HepG2 (cell line): Measurements from ENCODE around the gene EEF1AKMT3. TPM values are rescaled to one million over a fixed set of nuclear protein-coding genes. Genes with fewer than 3 reads are reported as not detected.

ENCODE experiments used
- ARHGAP35 ChIP-seq: sonication (generic); formaldehyde crosslinking; IDR thresholded peaks from 2 replicates; pipeline ENCODE4 v1.9.0; 2022; ENCODE audit warnings: mild to moderate bottlenecking, inconsistent platforms, moderate library complexity, missing genetic modification reagents, borderline replicate concordance
- CBX5 ChIP-seq: sonication (generic); formaldehyde crosslinking; IDR thresholded peaks from 2 replicates; pipeline ENCODE4 v1.4.0; 2020; ENCODE audit warnings: missing genetic modification reagents, borderline replicate concordance
- DMAP1 ChIP-seq: IDR thresholded peaks from 2 replicates; pipeline ENCODE4 v1.6.1; 2016
- ELF4 ChIP-seq: sonication (generic); formaldehyde crosslinking; IDR thresholded peaks from 2 replicates; pipeline ENCODE4 v1.5.0; 2020; ENCODE audit warnings: missing genetic modification reagents, mild to moderate bottlenecking, moderate library complexity, borderline replicate concordance
- FUBP1 ChIP-seq: sonication (generic); formaldehyde crosslinking; IDR thresholded peaks from 2 replicates; pipeline ENCODE4 v1.5.1; 2020; ENCODE audit warnings: missing genetic modification reagents, mild to moderate bottlenecking, borderline replicate concordance
- HMGXB4 ChIP-seq, 2 experiments: sonication (generic) in 1 of 2; formaldehyde crosslinking in 1 of 2; IDR thresholded peaks; 2 replicates each; pipeline versions ENCODE4 v1.4.0 to v1.6.1; 2018 to 2020; ENCODE audit warnings: missing genetic modification reagents in 2 of 2, borderline replicate concordance in 1 of 2, low read depth in 1 of 2, mild to moderate bottlenecking in 1 of 2, missing biosample characterization in 1 of 2
- HOMEZ ChIP-seq: IDR thresholded peaks from 2 replicates; pipeline ENCODE4 v1.6.1; 2016; ENCODE audit warnings: low read depth
- KMT2A ChIP-seq: sonication (generic); formaldehyde crosslinking; IDR thresholded peaks from 2 replicates; pipeline ENCODE4 v1.4.0; 2020; ENCODE audit warnings: missing genetic modification reagents
- NFATC3 ChIP-seq: sonication (generic); formaldehyde crosslinking; IDR thresholded peaks from 2 replicates; pipeline ENCODE4 v1.5.1; 2020; ENCODE audit warnings: mild to moderate bottlenecking, missing genetic modification reagents
- RARG ChIP-seq: sonication (generic); formaldehyde crosslinking; IDR thresholded peaks from 2 replicates; pipeline ENCODE4 v1.4.0; 2020; ENCODE audit warnings: low read depth, mild to moderate bottlenecking, missing genetic modification reagents
- SMARCE1 ChIP-seq: fragments of 450-650 bp; IDR thresholded peaks from 2 replicates; pipeline ENCODE4 v1.6.1; 2017; ENCODE audit warnings: borderline replicate concordance
- THAP8 ChIP-seq: sonication (generic); formaldehyde crosslinking; IDR thresholded peaks from 2 replicates; pipeline ENCODE4 v1.5.1; 2020; ENCODE audit warnings: missing genetic modification reagents, mild to moderate bottlenecking, borderline replicate concordance
- TOPORS ChIP-seq: sonication (generic); formaldehyde crosslinking; IDR thresholded peaks from 2 replicates; pipeline ENCODE4 v1.8.0; 2023; ENCODE audit warnings: mild to moderate bottlenecking, missing genetic modification reagents
- U2AF1 ChIP-seq: fragments of 200-400 bp; formaldehyde crosslinking; optimal IDR thresholded peaks from 2 replicates; pipeline ENCODE3; 2017; ENCODE audit warnings: mild to moderate bottlenecking, low read depth, low read length
- ZBTB20 ChIP-seq: sonication (generic); formaldehyde crosslinking; IDR thresholded peaks from 2 replicates; pipeline ENCODE4 v1.8.1; 2023; ENCODE audit warnings: missing genetic modification reagents, low read depth, mild to moderate bottlenecking, borderline replicate concordance
- ZFP41 ChIP-seq: sonication (generic); formaldehyde crosslinking; IDR thresholded peaks from 2 replicates; pipeline ENCODE4 v1.4.0; 2020; ENCODE audit warnings: mild to moderate bottlenecking, missing genetic modification reagents, borderline replicate concordance
- ZHX1 ChIP-seq: sonication (generic); formaldehyde crosslinking; IDR thresholded peaks from 2 replicates; pipeline ENCODE4 v1.8.1; 2022; ENCODE audit warnings: low read depth, mild to moderate bottlenecking, missing genetic modification reagents
- ZNF784 ChIP-seq: sonication (generic); formaldehyde crosslinking; IDR thresholded peaks from 2 replicates; pipeline ENCODE4 v1.5.1; 2020; ENCODE audit warnings: missing genetic modification reagents, mild to moderate bottlenecking, borderline replicate concordance
- ZSCAN30 ChIP-seq: sonication (generic); formaldehyde crosslinking; IDR thresholded peaks from 2 replicates; pipeline ENCODE4 v1.5.0; 2020; ENCODE audit warnings: mild to moderate bottlenecking, missing genetic modification reagents
- polyA plus RNA-seq, 8 experiments: library from polyadenylated mRNA; depleted of rRNA in 3 of 8; stranded (reverse) in 7 of 8; unstranded in 1 of 8; fragments of >200 nt; fragmentation: Illumina TruSeq in 4 of 8; extraction: Trizol in 4 of 8; gene quantifications; 2 replicates each; pipeline versions ENCODE4 v1.2.1 to v1.2.3, GENCODE V29; 2011 to 2016; ENCODE audit warnings: low read depth in 4 of 8, missing spikeins in 1 of 8, mixed read lengths in 1 of 8; ENCODE audit not compliant: insufficient read depth in 1 of 8
- total RNA-seq, 5 experiments: library from RNA; depleted of rRNA; stranded (reverse); fragments of >200 nt; fragmentation: Illumina TruSeq; extraction: Trizol; gene quantifications; 2 replicates each; pipeline ENCODE4 v1.2.3, GENCODE V29; 2016; ENCODE audit warnings: low read depth in 1 of 5

The EEF1AKMT3 gene
- total and polyA plus RNA-seq, 2 of the 13 experiments (the other 11 are each of a cell fraction or from before 2014, with no cell fraction given) = 4.7 to 11.4 TPM

GRCh38 chr12:57771873-57772428 lies 463 bp upstream of the EEF1AKMT3 start, which contains the start of gene METTL1 (continued):
- peak; percentile 47 to 78; a peak in 3 of 4 replicates for TF ChIP-seq HMGXB4 (CRISPR knock-in tag; IDR thresholded peaks at IDR 0.05; ENCODE audit: borderline replicate concordance in 1 of 2, low read depth in 1 of 2)
- peak; percentile 76; the same call in 1 of the 2 replicates for TF ChIP-seq ARHGAP35 (CRISPR knock-in tag)
- TF ChIP-seq KMT2A (CRISPR knock-in tag) = peak; percentile 64; the same call in 1 of the 2 replicates
- TF ChIP-seq ZHX1 = peak; percentile 92
- no peak for TF ChIP-seq ZSCAN30
- no peak for TF ChIP-seq RARG (CRISPR knock-in tag)
- no peak for TF ChIP-seq THAP8
- peak; percentile 53; the same call in 1 of the 2 replicates for TF ChIP-seq FUBP1 (CRISPR knock-in tag)
- no peak; the same call in 1 of the 2 replicates for TF ChIP-seq NFATC3 (CRISPR knock-in tag)
- peak; percentile 86; the same call in 1 of the 2 replicates for TF ChIP-seq ELF4 (CRISPR knock-in tag)
- peak; percentile 64; the same call in 1 of the 2 replicates for TF ChIP-seq HOMEZ (CRISPR knock-in tag)
- peak; percentile 90 for TF ChIP-seq U2AF1
- no peak for TF ChIP-seq ZFP41 (CRISPR knock-in tag)
- no peak; the same call in 1 of the 2 replicates for TF ChIP-seq CBX5
- TF ChIP-seq ZNF784 (CRISPR knock-in tag) = peak; percentile 85; the same call in 1 of the 2 replicates
- no peak for TF ChIP-seq ZBTB20 (CRISPR knock-in tag)
- peak; percentile 78 for TF ChIP-seq TOPORS (CRISPR knock-in tag)
- TF ChIP-seq SMARCE1 = no peak
- TF ChIP-seq DMAP1 (CRISPR knock-in tag) = peak; percentile 100
